SK-N-SH (cell line): ENCODE data around the gene SMIM1. TPM values are rescaled to one million over a fixed set of nuclear protein-coding genes. Genes with fewer than 3 reads are reported as not detected.

ENCODE experiments used
- CTCF ChIA-PET: fragments of 300-600, 350-600 bp; formaldehyde crosslinking; extraction: SDS; loops from one replicate; lab custom pipeline; 2021; lab: Yijun Ruan, JAX
- POLR2A ChIA-PET: fragments of 350-600 bp; sonication (Branson Sonifier 250); formaldehyde crosslinking; extraction: SDS; loops from one replicate; lab custom pipeline; 2020; ENCODE audit warnings: antibody characterized with exemption, inconsistent platforms; lab: Yijun Ruan, JAX
- DNase-seq: peaks from one replicate; pipeline ENCODE4 v3.0.0; 2012
- H2AFZ ChIP-seq: fragments of 200-600 bp; sonication (generic); 2 replicates; pipeline ENCODE4 v1.8.1; 2016; ENCODE audit warnings: antibody characterized with exemption, mild to moderate bottlenecking, low read depth
- H3F3A ChIP-seq: fragments of 200-600 bp; sonication (generic); replicated peaks from 2 replicates; pipeline ENCODE3; 2016; ENCODE audit warnings: antibody characterized with exemption, mild to moderate bottlenecking; ENCODE audit not compliant: insufficient read depth
- H3K27ac ChIP-seq, 2 experiments: fragments of 200-500 bp in 1 of 2; fragments of 200-600 bp in 1 of 2; sonication (Bioruptor generic) in 1 of 2; sonication (generic), shearing (Covaris generic) in 1 of 2; 2 replicates each; pipeline versions ENCODE4 v1.5.1 to v1.6.1; 2014 to 2016; ENCODE audit warnings: low read depth in 2 of 2, inconsistent platforms in 1 of 2, low read length in 1 of 2, mild to moderate bottlenecking in 1 of 2, mixed read lengths in 1 of 2
- H3K27me3 ChIP-seq: fragments of 200-600 bp; sonication (generic), shearing (Covaris generic); 2 replicates; pipeline ENCODE4 v1.6.1; 2016; ENCODE audit warnings: mixed run types; ENCODE audit not compliant: insufficient read depth
- H3K36me3 ChIP-seq, 2 experiments: fragments of 200-500 bp in 1 of 2; fragments of 200-600 bp in 1 of 2; sonication (Bioruptor generic) in 1 of 2; sonication (generic) in 1 of 2; replicated peaks in 1 of 2; 2 replicates each; pipeline versions ENCODE3 to v1.5.1; 2014 to 2016; ENCODE audit warnings: low read length in 1 of 2, mild to moderate bottlenecking in 1 of 2; ENCODE audit not compliant: insufficient read depth in 2 of 2, control insufficient read depth in 1 of 2
- H3K4me1 ChIP-seq, 2 experiments: fragments of 200-500 bp in 1 of 2; fragments of 200-600 bp in 1 of 2; sonication (Bioruptor generic) in 1 of 2; sonication (generic), shearing (Covaris generic) in 1 of 2; 2 replicates each; pipeline versions ENCODE4 v1.5.1 to v1.6.1; 2014 to 2016; ENCODE audit warnings: low read depth in 1 of 2, low read length in 1 of 2, mixed run types in 1 of 2; ENCODE audit not compliant: insufficient read depth in 2 of 2, control insufficient read depth in 1 of 2
- H3K4me2 ChIP-seq: fragments of 200-600 bp; sonication (generic), shearing (Covaris generic); 2 replicates; pipeline ENCODE4 v1.6.1; 2017; ENCODE audit warnings: mixed run types
- H3K4me3 ChIP-seq, 2 experiments: fragments of 200-500 bp in 1 of 2; fragments of 200-600 bp in 1 of 2; sonication (Bioruptor generic) in 1 of 2; sonication (generic), shearing (Covaris generic) in 1 of 2; 2 replicates each; pipeline versions ENCODE4 v1.5.1 to v1.8.1; 2014 to 2016; ENCODE audit warnings: low read depth in 2 of 2, inconsistent platforms in 1 of 2, low read length in 1 of 2, mild to moderate bottlenecking in 1 of 2, mixed read lengths in 1 of 2, moderate library complexity in 1 of 2
- H3K79me2 ChIP-seq: fragments of 200-600 bp; sonication (generic); 2 replicates; pipeline ENCODE4 v1.8.1; 2017; ENCODE audit warnings: mild to moderate bottlenecking; ENCODE audit not compliant: insufficient read depth
- H3K9ac ChIP-seq: fragments of 200-600 bp; sonication (generic); 2 replicates; pipeline ENCODE4 v1.6.1; 2017; ENCODE audit warnings: mixed run types
- H3K9me2 ChIP-seq: fragments of 200-600 bp; sonication (generic); 2 replicates; pipeline ENCODE4 v1.6.1; 2017; ENCODE audit warnings: mixed run types
- H3K9me3 ChIP-seq: fragments of 200-600 bp; sonication (generic); 2 replicates; pipeline ENCODE4 v1.6.1; 2017; ENCODE audit warnings: mixed run types, mild to moderate bottlenecking, moderate library complexity
- H4K20me1 ChIP-seq: fragments of 200-600 bp; sonication (generic); 2 replicates; pipeline ENCODE4 v1.6.1; 2017; ENCODE audit warnings: mild to moderate bottlenecking, mixed run types; ENCODE audit not compliant: insufficient read depth
- CHD2 ChIP-seq: fragments of 150-350 bp; IDR thresholded peaks from 2 replicates; pipeline ENCODE4 v1.6.1; 2018; ENCODE audit warnings: low read length; ENCODE audit not compliant: partially characterized antibody
- ELF1 ChIP-seq: IDR thresholded peaks from 2 replicates; pipeline ENCODE4 v1.4.0; 2012
- EP300 ChIP-seq, 2 experiments: IDR thresholded peaks; 2 replicates each; pipeline versions ENCODE4 v1.4.0 to v1.6.1; 2012; ENCODE audit warnings: borderline replicate concordance in 1 of 2, low read depth in 1 of 2, low read length in 1 of 2
- FOSL2 ChIP-seq: IDR thresholded peaks from 2 replicates; pipeline ENCODE4 v1.4.0; 2012; ENCODE audit warnings: low read depth, mild to moderate bottlenecking, moderate library complexity, borderline replicate concordance
- GATA2 ChIP-seq: sonication (generic); formaldehyde crosslinking; IDR thresholded peaks from 2 replicates; pipeline ENCODE4 v1.5.0; 2020; ENCODE audit warnings: mild to moderate bottlenecking, missing genetic modification reagents
- IRF3 ChIP-seq: fragments of 150-350 bp; IDR thresholded peaks from 2 replicates; pipeline ENCODE4 v1.6.1; 2016; ENCODE audit warnings: mild to moderate bottlenecking, low read depth, low read length
- MAX ChIP-seq: IDR thresholded peaks from 2 replicates; pipeline ENCODE4 v1.4.0; 2012; ENCODE audit warnings: low read depth
- MEF2A ChIP-seq: IDR thresholded peaks from 2 replicates; pipeline ENCODE4 v1.4.0; 2012; ENCODE audit warnings: low read depth, borderline replicate concordance
- MXI1 ChIP-seq: IDR thresholded peaks from 2 replicates; pipeline ENCODE4 v1.6.1; 2012; ENCODE audit warnings: mild to moderate bottlenecking, low read depth, low read length, improper control_type of control experiment
- NFIC ChIP-seq: IDR thresholded peaks from 2 replicates; pipeline ENCODE4 v1.4.0; 2012; ENCODE audit warnings: borderline replicate concordance
- NRF1 ChIP-seq: IDR thresholded peaks from 2 replicates; pipeline ENCODE4 v1.6.1; 2012; ENCODE audit warnings: low read depth, mild to moderate bottlenecking, low read length
- POLR2AphosphoS5 ChIP-seq: IDR thresholded peaks from 2 replicates; pipeline ENCODE4 v1.6.1; 2012; ENCODE audit warnings: low read depth, low read length
- RAD21 ChIP-seq: IDR thresholded peaks from 2 replicates; pipeline ENCODE4 v1.6.1; 2012; ENCODE audit warnings: mild to moderate bottlenecking, low read length
- RCOR1 ChIP-seq: fragments of 150-350 bp; IDR thresholded peaks from 2 replicates; pipeline ENCODE4 v1.6.1; 2017; ENCODE audit warnings: antibody characterized with exemption, low read length
- REST ChIP-seq: IDR thresholded peaks from 2 replicates; pipeline ENCODE4 v1.6.1; 2012; ENCODE audit warnings: mild to moderate bottlenecking, low read depth, low read length, moderate library complexity
- RXRA ChIP-seq: IDR thresholded peaks from 2 replicates; pipeline ENCODE4 v1.4.0; 2012; ENCODE audit warnings: low read depth, mild to moderate bottlenecking, borderline replicate concordance
- SMC3 ChIP-seq: IDR thresholded peaks from 2 replicates; pipeline ENCODE4 v1.6.1; 2012; ENCODE audit warnings: low read depth, low read length, improper control_type of control experiment
- TCF12 ChIP-seq: IDR thresholded peaks from 2 replicates; pipeline ENCODE4 v1.4.0; 2012
- USF2 ChIP-seq: fragments of 150-350 bp; IDR thresholded peaks from 2 replicates; pipeline ENCODE4 v1.6.1; 2017; ENCODE audit warnings: antibody characterized with exemption, low read length, low read depth, borderline replicate concordance
- YY1 ChIP-seq: IDR thresholded peaks from 2 replicates; pipeline ENCODE4 v1.4.0; 2012; ENCODE audit warnings: low read depth, mild to moderate bottlenecking
- WGBS: methylation state at CpG from one replicate; pipeline ENCODE4 v1.1.6; 2017; ENCODE audit warnings: low lambda C conversion rate; 5-methylcytosine and 5-hydroxymethylcytosine counted together
- polyA plus RNA-seq, 3 experiments: library from polyadenylated mRNA; depleted of rRNA; stranded (reverse); fragments of >200 nt; gene quantifications; 2 replicates each; pipeline ENCODE4 v1.2.3, GENCODE V29; 2012

The SMIM1 gene
- polyA plus RNA-seq, 1 of the 3 experiments (the other 2 are of a cell fraction), result 6.1 TPM

- no peaks in the 10 kb centered on the region for H3K36me3 ChIP-seq
- no peak overlapping the region for H3K4me3 ChIP-seq
- CTCF ChIA-PET, result interaction anchor here (1.1 to 1.6 kb wide), 2 partner anchors 11 to 310 kb away, joined by 3 read pairs; no protein-coding TSS in a partner anchor
- H3F3A ChIP-seq, result no peaks in the 10 kb centered on the region
- no peak for TF ChIP-seq REST
- TF ChIP-seq RXRA, result no peak
- TF ChIP-seq ELF1, result no peak
- TF ChIP-seq EP300 (IDR thresholded peaks at IDR 0.05; ENCODE audit: borderline replicate concordance in 1 of 2, low read depth in 1 of 2, low read length in 1 of 2), result no peak
- TF ChIP-seq NFIC, result no peak
- TF ChIP-seq RCOR1, result no peak
- TF ChIP-seq FOSL2, result no peak
- no peak for TF ChIP-seq GATA2 (CRISPR knock-in tag)
- TF ChIP-seq RAD21, result no peak
- TF ChIP-seq CHD2, result no peak
- TF ChIP-seq MAX, result no peak
- TF ChIP-seq TCF12, result no peak
- TF ChIP-seq MEF2A, result no peak
- no peak for TF ChIP-seq SMC3
- no peak for DNase-seq
- H3K27me3 ChIP-seq, result no peaks in the 10 kb centered on the region
- H3K9ac ChIP-seq, result no peak overlapping the region
- H3K4me1 ChIP-seq, result no peaks in the 10 kb centered on the region
- 71% methylated on average over 13 of the region's 31 CpGs for WGBS
- no peaks in the 10 kb centered on the region for H3K9me2 ChIP-seq
- H3K79me2 ChIP-seq, result no peaks in the 10 kb centered on the region
- H3K4me2 ChIP-seq, result no peak overlapping the region
- H3K27ac ChIP-seq, result no peak overlapping the region
- no peak overlapping the region for H2AFZ ChIP-seq
- no peaks in the 10 kb centered on the region for H4K20me1 ChIP-seq
- no peaks in the 10 kb centered on the region for H3K9me3 ChIP-seq
- POLR2A ChIA-PET, result no interaction called here
Measured at GRCh38 chr1:3763351-3764125, 9.0 kb upstream of the SMIM1 start.

GRCh38 chr1:3767328-3767925 lies 5.1 kb upstream of the SMIM1 start:
- Histone ChIP-seq H3K27ac (no peak overlapping the region), H3K9me3 (no peaks in the 10 kb centered on the region), H3K9me2 (no peaks in the 10 kb centered on the region), H3F3A (no peaks in the 10 kb centered on the region), H3K36me3 (no peaks in the 10 kb centered on the region), H3K4me3 (no peak overlapping the region), H3K79me2 (no peaks in the 10 kb centered on the region), H3K4me2 (no peak overlapping the region), H3K9ac (no peak overlapping the region), H2AFZ (no peak overlapping the region), H3K4me1 (peaks cover 0 to 7% of the 10 kb centered on the region in 2 experiments; a peak in 1 of 4 replicates), H3K27me3 (no peaks in the 10 kb centered on the region), H4K20me1 (no peaks in the 10 kb centered on the region)
- POLR2A ChIA-PET, result no interaction called here
- WGBS, result 87% methylated on average over 7 of the region's 17 CpGs
- DNase-seq, result no peak
- CTCF ChIA-PET, result interaction anchor here (0.9 to 1.5 kb wide), 3 partner anchors 9 to 314 kb away, joined by 3 read pairs; partner anchors contain the start of gene CCDC27
- TF ChIP-seq MXI1 (no peak), YY1 (no peak), SMC3 (no peak), TCF12 (no peak), MAX (no peak), POLR2AphosphoS5 (no peak), USF2 (no peak), MEF2A (no peak), FOSL2 (no peak), IRF3 (no peak), ELF1 (no peak), GATA2 (CRISPR knock-in tag) (no peak), NRF1 (no peak)
